Measurements from ENCODE around the gene IQUB.
"Not testable (repeated sequence)": the region's sequence is repeated elsewhere in the genome, so short reads cannot be mapped to it uniquely, and the experiment has no call there.

IQUB gene

GRCh38 chr7:123485187-123485586 lies 49.2 kb downstream of the IQUB start:
- DNase-seq, result peak; percentile 2

DNA sequence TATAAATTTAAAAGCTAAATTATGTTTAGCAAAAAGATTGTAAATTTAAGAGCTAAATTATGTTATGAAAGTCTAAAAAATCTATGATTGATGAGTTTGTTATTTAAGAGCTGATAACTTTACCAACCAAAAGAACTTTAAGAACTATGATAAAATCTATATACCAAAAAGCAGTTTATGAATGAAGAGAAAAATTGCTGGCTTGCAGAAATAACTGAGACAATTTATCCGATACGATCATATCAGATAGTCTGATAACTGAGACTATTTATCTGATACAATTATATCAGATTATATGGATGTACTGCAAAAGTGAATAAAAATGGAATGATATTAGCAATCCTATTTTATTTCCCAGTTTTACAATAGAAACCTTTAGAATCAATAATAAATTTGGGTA lies 50.2 kb downstream of the IQUB start:
- no peak for DNase-seq

GRCh38 chr7:123480107-123480506 lies 54.3 kb downstream of the IQUB start:
- no peak for DNase-seq

DNA sequence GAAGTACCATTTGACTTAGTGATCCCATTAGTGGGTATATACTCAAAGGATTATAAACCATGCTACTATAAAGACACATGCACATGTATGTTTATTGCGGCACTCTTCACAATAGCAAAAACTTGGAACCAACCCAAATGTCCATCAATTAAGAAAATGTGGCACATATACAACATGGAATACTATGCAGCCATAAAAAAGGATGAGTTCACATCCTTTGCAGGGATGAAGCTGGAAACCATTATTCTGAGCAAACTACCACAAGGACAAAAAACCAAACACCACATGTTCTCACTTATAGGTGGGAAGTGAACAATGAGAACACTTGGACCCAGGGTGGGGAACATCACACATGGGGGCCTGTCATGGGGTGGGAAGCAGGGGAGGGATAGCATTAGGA lies 56.3 kb downstream of the IQUB start:
- not testable (repeated sequence) for DNase-seq

DNA sequence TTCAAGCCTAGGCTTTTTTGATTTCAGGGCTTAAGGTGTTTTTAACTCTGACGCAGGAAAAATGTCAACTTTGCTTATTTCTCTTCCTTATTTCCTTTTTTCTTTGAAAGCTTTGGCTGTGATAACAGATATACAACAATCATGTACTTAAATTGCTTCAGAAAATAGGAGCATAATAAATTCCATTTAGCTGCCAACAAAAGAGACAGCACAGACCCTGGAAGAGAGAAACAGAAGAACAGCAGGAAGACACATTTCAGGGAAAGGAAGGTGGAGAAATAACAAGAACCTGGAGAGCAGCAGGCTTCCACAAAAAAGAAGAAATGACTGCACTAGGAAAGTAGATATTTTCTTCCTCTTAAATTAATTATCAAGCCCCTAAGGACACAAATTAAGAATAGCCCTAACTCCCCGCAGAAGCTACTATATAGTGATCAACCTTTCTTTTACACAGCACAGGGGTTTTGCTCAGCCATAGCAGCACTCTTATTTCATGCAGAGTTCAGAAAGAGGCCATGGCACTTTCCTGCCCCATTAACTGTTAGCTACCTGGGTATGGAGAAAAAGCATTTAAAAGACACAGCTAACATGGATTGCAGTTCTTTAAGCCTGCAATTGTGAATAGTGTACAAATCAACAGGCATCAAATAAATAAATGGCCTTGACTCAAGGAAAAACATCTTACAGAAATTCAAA lies 61.5 kb downstream of the IQUB start:
- DNase-seq, result no peak

DNA sequence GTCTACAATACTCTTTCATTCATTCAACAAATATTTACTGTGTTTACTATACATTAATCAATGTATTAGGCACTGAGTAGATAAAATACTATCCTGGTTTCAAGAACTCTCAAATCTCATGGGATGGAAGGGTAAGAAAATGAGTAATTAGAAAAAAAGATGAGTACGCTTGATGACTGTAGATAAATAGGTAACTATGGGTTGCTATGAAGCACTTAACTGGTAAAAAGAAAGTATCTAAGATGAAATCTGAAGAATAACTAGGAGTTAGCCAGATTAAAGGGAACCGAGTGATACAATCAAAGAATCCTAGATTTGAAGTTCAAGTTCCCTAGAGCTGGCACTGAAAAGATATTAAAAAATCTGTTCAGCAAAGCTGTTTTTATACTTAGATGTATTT lies 62.1 kb downstream of the IQUB start:
- no peak for DNase-seq

DNA sequence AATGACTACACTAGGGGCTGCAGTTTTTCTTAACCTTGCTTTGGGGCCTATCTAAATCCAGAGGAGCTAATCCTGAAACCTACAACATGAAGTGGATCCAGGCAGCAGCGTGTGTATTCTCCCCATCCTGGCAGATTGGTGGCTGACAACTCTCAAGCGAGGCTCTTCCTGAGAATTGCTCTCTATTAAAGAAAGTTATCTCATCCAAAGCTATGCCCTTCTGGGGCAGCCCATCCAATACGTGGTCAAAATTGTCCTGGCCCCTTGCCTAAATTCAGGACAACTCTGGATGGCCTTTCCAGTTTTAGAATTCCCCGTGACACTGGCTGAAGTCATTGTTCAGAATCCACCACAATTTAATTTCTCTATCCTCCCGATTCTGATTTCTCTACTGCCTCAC lies 66.1 kb downstream of the IQUB start:
- DNase-seq, result no peak

GRCh38 chr7:123463890-123464289 lies 70.5 kb downstream of the IQUB start:
- no peak for DNase-seq

DNA sequence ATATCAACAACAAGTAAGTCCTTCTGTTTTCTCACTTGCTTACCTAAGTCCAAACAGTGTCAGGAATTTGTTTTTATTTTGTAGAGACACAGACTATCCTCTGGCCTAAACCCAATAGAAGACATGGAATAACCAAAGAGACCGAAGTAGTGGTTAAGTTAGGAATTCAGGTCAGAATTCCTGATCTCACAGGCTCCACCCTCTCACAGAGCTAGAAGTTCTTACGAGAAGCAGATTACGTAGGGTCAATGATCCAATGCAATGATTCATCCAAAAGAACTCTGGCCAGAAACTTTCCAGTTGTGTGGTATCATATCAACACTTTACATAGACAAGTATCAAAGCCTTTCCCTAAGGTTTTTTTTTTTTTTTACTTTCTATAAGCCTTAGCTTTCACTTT lies 73.8 kb downstream of the IQUB start:
- DNase-seq, result no peak

GRCh38 chr7:123455965-123456470 lies 78.4 kb downstream of the IQUB start:
- DNase-seq, result no peak

DNA sequence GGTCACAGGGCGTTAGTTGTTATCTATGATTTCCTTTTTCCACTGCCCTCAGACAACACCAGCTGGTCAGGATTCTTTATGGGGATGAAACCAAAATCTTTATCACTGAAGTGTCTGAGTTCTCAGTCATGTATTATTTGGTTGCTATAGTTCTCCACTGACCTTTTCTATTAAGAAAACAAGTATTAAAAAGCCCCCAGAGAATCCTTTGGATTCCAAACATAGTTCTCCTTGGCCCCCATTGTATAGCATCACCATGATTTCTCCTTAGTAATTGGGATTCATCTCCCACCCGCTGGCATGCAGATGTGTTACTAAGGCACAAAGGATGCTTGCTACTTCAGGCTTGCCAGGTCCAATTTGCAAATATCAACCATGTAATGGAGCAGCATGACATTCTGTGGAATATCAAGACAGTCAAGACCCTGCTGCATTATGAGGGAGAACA lies 94.3 kb downstream of the IQUB start:
- DNase-seq, result no peak

DNA sequence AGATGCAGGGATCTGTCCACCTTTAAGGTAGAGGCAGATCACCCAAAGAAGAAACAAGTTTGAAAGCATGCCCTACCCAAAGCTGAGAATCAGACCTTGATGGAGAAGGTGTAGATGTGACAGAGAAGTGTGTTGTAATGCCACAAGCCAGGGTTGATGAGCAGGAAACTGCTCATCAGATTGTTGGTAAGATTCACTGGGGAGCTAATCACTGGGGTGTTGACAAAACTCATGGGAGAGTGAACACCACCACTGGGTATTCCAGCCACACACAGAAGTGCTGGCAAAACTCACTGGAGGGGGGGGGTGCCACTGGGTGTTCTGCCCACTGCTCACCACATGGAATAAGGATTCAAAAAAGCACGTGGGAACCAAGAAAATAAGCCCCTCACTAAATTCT lies 95.2 kb downstream of the IQUB start:
- DNase-seq, result no peak

- peak; percentile 18 for DNase-seq
These were observed 96.9 kb downstream of the IQUB start for GRCh38 chr7:123437447-123437995.

- no peak for DNase-seq
These were observed 99.2 kb downstream of the IQUB start for GRCh38 chr7:123435080-123435700.

GRCh38 chr7:123433665-123434064 lies 100.7 kb downstream of the IQUB start:
- DNase-seq, result no peak

DNA sequence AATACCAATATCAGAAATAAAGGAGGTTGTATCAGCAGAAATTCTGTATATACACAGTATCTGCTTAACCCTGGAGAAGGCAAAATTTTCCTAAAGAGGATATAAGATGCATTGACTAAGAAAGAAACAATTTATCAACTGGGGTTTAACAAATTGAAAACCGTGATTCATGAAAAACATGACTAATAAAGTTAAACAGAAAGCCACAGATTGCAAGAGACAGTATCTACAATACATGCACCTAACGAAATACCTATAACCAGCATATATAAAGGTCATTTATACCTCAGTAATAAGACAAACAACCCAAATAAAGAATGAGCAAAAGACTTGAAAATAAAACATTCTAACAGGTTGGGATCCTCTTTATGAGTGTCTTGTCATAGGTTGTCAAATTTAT lies 101.8 kb downstream of the IQUB start:
- no peak for DNase-seq

- no peak for DNase-seq
These were observed 103.2 kb downstream of the IQUB start for GRCh38 chr7:123431075-123431614.

- DNase-seq, result no peak
These were observed 109.1 kb downstream of the IQUB start for GRCh38 chr7:123425246-123425645.

GRCh38 chr7:123424463-123424862 lies 109.9 kb downstream of the IQUB start:
- DNase-seq, result no peak

- no peak for DNase-seq
These were observed 110.8 kb downstream of the IQUB start for GRCh38 chr7:123423622-123424021.

DNA sequence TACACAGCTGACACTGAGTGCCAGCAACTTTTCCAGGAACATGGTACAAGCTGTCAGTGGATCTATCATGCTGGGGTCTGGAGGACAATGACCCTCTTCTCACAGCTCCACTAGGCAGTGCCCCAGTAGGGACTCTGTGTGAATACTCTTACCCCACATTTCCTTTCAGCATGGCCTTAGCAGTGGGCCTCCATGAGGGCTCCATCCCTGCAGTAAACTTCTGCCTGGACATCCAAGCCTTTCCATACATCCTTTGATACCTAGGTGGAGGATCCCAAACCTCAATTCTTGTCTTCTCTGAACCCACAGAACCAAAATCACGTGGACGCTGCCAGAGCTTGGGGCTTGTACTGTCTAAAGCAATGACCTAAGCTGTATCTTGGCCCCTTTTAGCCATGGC lies 116.8 kb downstream of the IQUB start:
- no peak for DNase-seq

DNA sequence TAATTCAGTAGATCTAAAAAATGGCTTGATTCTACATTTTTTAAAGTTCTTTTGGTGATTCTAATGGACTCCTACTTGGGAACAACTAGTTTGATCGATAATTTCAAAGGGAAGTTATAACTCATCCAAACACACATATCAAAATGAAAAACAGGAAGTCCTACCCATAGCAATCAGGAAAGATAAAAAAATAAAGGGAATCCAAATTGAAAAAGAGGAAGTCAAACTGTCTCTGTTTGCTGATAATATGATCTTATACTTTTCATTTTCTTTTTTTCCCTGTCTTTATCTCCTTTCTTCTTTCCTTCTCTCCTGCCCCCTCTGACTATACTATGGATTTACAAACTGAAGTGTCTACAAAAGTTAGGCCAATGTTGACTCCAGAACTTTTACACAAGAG lies 118.8 kb downstream of the IQUB start:
- DNase-seq, result peak; percentile 10

DNA sequence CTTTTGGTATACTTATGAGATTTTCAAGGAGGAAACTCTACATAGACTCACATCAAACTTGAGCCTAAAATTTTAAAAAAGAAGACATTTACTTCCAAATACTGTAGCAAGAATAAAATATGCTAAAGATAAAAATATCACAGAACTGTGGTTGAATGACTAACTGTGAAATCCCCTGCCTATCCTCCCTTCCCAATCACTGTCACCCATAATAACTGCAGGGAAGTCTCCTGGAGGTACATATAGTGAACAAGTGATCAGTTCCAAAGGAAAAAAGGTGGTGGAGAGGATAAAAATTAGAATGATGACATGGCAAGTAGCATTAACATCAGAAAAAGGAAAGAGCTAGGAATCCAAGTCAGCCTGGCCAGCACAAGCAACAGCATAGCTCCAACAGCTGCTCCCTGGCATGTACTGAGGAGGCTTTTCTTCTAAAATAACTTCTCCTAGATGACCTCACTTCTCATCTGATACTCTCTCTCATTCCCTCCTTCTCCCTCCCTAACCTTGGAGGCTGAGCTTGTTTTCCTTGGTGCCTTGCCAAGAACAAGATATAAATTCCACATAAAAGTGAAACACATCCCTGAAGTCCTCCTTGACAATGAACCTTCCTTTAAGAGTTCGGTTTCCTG lies 124.0 kb downstream of the IQUB start:
- no peak for DNase-seq

DNA sequence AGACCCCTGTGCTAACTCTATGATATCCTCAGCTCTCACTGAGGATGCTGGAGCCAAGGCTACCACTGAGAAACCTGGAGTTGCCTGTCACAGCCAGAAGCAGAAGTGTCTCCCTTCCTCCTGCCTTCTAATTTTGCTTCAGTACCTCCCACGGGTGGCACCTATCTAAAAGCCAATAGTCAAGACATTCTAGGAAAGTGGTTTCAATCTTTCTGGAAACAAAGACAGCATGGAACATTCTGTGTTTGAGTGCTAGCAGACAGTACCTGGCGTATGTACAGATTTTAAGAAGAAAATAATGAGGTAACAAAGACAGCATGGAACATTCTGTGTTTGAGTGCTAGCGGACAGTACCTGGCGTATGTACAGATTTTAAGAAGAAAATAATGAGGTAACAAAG lies 126.4 kb downstream of the IQUB start:
- not testable (repeated sequence) for DNase-seq

All from hematopoietic multipotent progenitor cell treated with erythropoietin and hydrocortisone succinate and interleukin-3 and kit ligand, for 6 days (in vitro differentiated cells).